Thyroid gland (tissue), 4 donors: Measurements from ENCODE around the gene DTNBP1.

Source experiments
- CTCF ChIP-seq, 6 experiments: fragments of 200-600 bp in 3 of 6; fragments of 450-650 bp in 3 of 6; sonication (generic) in 3 of 6; IDR thresholded peaks; one replicate each; pipeline ENCODE4 v1.5.1; 2016 to 2019; ENCODE audit warnings: antibody characterized with exemption in 6 of 6, mild to moderate bottlenecking in 2 of 6, inconsistent platforms in 1 of 6, moderate library complexity in 1 of 6
- POLR2A ChIP-seq, 2 donors: fragments of 450-650 bp; IDR thresholded peaks; one replicate each; pipeline ENCODE4 v1.6.1; 2017; ENCODE audit warnings: antibody characterized with exemption in 2 of 2, mild to moderate bottlenecking in 2 of 2, moderate library complexity in 1 of 2

GRCh38 chr6:15538106-15538505 is 124.7 kb downstream of the DTNBP1 start:
- TF ChIP-seq CTCF (IDR thresholded peaks at IDR 0.05) (no peak), POLR2A (IDR thresholded peaks at IDR 0.05) (no peak)
